Gastrocnemius medialis (tissue), 4 donors: ENCODE measurements around the gene CCDC154.

Experiments used
- POLR2A ChIP-seq, 2 donors: fragments of 450-650 bp; IDR thresholded peaks; one replicate each; pipeline ENCODE4 v1.6.1; 2017; ENCODE audit warnings: antibody characterized with exemption in 2 of 2, mild to moderate bottlenecking in 2 of 2, moderate library complexity in 2 of 2
- TF ChIP-seq, protein P1 (sequence below), 5 experiments: fragments of 450-650 bp in 3 of 5; fragments of 200-600 bp in 2 of 5; sonication (generic) in 2 of 5; IDR thresholded peaks in 4 of 5; conservative IDR thresholded peaks in 1 of 5; 1 replicate in 4 of 5; 2 replicates in 1 of 5; pipeline ENCODE4 v1.5.1; 2016 to 2019; ENCODE audit warnings: antibody characterized with exemption in 5 of 5, mild to moderate bottlenecking in 3 of 5, moderate library complexity in 3 of 5

DNA sequence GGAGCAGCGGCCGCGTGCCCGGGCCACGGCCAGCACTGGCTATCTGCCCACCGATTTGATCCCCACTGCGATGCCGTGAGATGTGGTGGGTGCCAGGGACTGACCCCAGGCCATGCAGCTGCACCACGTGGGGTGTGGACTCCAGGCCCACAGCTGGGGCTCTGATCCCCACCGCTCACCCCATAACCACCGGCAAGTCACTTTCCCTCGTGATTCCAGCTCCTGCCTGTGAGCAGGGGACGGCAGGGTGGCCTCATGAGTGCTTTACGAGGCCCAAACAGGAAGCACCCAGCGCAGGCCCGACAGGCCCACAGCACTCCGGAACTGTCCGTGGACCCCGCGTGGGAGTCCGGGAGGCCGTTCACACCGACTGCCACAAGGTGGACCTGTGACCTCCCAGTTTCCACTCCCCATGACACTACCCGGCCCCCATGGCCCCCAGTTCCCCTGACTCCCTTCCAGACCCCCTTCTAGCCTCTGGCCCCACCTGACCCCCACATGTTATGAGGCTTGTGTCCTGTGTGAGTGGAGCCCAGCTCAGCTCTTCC is 43.8 kb upstream of the CCDC154 start:
- TF ChIP-seq, protein P1, sequence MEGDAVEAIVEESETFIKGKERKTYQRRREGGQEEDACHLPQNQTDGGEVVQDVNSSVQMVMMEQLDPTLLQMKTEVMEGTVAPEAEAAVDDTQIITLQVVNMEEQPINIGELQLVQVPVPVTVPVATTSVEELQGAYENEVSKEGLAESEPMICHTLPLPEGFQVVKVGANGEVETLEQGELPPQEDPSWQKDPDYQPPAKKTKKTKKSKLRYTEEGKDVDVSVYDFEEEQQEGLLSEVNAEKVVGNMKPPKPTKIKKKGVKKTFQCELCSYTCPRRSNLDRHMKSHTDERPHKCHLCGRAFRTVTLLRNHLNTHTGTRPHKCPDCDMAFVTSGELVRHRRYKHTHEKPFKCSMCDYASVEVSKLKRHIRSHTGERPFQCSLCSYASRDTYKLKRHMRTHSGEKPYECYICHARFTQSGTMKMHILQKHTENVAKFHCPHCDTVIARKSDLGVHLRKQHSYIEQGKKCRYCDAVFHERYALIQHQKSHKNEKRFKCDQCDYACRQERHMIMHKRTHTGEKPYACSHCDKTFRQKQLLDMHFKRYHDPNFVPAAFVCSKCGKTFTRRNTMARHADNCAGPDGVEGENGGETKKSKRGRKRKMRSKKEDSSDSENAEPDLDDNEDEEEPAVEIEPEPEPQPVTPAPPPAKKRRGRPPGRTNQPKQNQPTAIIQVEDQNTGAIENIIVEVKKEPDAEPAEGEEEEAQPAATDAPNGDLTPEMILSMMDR (IDR thresholded peaks at IDR 0.05 in 4 of 5, conservative IDR thresholded peaks at IDR 0.05 in 1 of 5), result no peak
- TF ChIP-seq POLR2A (IDR thresholded peaks at IDR 0.05), result no peak
